Measurements from ENCODE around the gene WDR13.
"Not testable (repeated sequence)": the region's sequence is repeated elsewhere in the genome, so short reads cannot be mapped to it uniquely, and the experiment has no call there.

The WDR13 gene

DNA sequence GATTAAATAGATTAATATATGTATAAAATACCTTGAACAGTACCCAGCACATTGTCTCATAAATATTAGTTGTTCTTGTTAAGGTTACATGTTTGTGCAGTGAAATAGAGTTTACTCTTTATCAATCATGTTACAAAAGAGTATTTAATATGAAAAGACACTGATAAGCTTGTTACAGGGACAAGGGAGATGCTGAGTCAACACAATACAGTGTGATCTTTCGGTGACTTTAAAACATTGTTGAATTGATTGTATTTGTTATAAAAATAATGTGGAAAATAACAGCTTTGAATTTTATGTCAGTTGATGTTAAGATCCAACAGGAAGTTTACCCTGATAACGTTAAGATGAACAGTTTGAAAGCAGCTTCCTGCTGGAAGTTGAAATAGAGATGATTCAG lies 1.4 kb upstream of the WDR13 start:
- DNase-seq (ENCODE audit: low spot score) = no peak

DNA sequence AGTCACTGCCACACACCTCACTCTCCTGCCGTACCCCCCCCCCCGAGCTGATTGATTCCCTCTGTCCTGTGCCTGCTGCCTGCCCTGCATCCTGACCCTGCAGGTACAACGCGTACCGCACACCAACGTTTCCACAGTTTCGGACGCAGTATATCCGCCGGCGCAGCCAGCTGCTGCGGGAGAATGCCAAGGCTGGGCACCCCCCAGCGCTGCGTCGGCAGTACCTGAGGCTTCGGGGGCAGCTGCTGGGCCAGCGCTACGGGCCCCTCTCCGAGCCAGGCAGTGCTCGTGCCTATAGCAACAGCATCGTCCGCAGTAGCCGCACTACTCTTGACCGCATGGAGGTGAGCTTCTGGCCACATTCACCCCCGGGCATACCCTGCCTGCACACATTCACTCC lies 1.3 kb downstream of the WDR13 start:
- DNase-seq (ENCODE audit: low spot score) = no peak

DNA sequence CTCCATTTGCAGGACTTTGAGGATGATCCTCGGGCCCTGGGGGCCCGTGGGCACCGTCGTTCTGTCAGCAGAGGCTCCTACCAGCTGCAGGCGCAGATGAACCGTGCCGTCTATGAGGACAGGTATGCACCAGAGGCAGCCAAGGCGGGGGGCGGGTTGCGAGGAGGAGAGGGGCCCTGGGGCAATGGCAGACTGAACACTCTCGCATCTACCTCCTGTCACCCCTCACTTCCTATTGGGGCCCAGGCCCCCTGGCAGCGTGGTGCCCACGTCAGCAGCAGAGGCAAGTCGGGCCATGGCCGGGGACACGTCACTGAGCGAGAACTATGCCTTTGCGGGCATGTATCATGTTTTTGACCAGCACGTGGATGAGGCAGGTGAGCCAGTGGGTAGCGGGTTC lies 2.0 kb downstream of the WDR13 start:
- no peak for DNase-seq (ENCODE audit: low spot score)

DNA sequence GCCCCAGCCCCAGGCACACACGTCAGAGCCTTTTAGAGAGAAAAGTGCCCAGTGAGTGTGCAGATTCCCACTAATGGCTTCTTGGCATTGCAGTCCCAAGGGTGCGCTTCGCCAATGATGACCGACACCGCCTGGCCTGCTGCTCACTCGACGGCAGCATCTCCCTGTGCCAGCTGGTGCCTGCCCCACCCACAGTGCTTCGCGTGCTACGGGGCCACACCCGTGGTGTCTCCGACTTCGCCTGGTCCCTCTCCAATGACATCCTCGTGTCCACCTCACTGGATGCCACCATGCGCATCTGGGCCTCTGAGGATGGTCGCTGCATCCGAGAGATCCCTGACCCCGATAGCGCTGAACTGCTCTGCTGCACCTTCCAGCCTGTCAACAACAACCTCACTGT lies 2.9 kb downstream of the WDR13 start:
- no peak for DNase-seq (ENCODE audit: low spot score)

DNA sequence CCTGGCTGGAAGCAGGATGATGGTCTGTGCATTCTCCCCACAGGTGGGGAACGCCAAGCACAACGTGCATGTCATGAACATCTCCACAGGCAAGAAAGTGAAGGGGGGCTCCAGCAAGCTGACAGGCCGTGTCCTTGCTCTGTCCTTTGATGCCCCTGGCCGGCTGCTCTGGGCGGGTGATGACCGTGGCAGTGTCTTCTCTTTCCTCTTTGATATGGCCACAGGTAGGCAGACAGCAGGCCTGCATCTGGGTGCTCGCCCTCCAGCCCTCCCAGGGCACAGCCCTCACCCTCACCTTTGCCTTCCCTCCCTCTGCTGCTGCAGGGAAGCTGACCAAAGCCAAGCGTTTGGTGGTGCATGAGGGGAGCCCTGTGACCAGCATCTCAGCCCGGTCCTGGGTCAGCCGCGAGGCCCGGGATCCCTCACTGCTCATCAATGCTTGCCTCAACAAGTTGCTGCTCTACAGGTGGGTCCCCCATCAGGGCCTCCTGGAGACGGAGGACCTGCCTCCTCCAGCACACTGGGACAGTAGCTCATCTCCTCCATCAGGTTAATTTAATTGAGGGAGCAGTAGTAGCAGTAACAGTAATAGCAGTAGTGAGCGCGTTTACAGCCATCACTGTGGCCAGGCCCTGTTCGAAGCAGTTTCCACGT lies 4.6 kb downstream of the WDR13 start:
- DNase-seq (ENCODE audit: low spot score) = no peak

DNA sequence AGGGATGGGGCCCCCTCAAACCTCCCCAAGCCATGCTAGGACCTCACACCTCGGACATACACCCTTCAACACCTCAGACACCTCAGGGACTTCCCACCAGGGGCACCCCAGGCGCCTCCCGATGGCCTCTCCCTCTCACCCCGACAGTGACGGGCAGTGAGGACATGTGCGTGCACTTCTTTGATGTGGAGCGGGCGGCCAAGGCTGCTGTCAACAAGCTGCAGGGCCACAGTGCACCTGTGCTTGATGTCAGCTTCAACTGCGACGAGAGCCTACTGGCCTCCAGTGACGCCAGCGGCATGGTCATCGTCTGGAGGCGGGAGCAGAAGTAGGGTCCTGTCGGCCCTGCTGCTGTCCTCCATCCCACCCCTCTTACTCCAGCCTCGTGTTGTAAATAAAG lies 7.4 kb downstream of the WDR13 start:
- DNase-seq (ENCODE audit: low spot score) = no peak

DNA sequence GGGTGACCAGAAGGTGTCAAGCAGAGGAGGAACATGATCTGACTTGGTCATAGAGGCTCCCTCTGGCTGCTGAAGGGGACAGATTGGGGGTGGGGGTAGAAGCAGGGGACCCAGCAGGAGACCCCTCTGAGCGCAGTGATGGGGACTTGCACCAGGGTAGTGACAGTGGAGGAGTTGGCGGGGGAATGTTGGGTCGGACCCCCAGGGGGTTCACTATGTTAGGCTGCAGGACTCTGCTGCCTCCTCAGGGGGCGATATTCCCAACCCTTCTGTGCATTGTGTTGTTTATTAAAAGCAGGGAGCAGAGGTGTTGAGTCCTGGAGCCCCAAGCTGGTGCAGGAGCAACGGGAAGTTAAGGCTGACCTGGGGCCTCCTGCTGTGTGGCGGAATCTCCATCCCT lies 8.8 kb downstream of the WDR13 start:
- DNase-seq (ENCODE audit: low spot score) = no peak

DNA sequence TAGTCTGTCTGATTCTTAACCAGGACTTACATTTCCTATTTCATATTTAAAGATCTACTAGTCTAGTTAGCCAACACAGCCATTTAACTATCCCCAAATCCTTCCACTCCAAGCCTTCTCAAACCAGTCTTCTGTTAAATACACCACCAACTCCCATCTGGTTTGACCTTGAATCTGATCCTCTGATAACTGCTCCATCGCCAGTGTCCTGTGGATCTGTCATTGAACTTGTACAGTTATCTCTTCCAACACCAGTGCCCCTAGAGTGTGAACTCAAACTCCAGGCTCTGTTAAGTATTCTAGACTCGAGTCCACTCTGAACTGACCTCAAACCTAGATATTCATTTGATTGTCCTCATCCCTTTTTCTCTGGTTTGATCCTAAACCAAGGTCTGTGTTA lies 14.4 kb downstream of the WDR13 start:
- DNase-seq (ENCODE audit: low spot score) = no peak

DNA sequence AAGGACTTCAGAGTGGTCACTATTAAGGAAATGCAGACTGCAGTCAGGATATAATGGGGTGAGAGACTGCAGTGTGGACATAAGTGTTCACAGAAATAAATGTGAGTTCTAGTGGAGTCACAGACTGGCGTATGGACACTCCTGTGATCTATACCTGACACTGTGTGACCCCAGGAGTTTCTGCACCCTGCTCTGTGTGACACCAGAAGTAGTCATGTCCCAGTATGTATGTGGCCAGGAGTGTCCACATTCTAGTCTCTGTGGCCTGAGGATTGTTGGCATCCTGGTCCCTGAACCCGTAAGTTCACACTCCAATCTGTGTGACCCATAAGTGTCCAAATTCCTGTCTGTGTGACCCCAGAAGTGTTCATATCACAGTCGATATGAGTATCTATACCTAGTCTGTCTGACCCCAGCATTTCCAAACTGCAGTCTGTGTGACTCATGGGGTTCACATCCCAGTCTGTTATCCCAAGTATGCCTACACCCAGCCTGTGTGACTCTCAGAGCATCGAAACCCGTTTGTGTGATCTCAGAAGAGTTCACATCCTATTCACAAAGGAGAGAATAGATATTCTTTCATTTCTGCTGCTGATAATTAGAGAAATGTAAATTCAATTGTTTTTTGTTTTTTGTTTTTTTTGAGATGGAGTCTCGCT lies 16.3 kb downstream of the WDR13 start:
- no peak for DNase-seq (ENCODE audit: low spot score)

DNA sequence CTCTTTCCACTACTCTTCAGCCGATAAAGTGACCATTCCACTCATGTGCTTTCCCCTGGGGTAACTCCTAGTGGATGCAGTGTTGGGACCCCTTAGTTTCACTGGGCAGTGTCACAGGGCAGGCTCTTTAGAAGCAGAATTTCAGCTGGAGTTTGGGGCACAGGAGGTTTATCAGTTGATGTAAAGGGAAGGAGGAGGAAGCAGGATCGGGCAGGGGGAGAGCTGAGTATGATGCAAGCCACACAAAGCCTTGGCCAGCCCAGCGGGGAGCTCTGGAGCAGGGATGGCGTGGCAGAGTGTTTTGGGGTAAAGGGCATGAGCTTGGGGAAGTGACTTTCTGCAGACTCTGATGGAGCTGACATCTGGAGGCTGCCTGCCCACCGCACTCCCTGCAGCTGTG lies 19.3 kb downstream of the WDR13 start:
- DNase-seq (ENCODE audit: low spot score) = no peak

DNA sequence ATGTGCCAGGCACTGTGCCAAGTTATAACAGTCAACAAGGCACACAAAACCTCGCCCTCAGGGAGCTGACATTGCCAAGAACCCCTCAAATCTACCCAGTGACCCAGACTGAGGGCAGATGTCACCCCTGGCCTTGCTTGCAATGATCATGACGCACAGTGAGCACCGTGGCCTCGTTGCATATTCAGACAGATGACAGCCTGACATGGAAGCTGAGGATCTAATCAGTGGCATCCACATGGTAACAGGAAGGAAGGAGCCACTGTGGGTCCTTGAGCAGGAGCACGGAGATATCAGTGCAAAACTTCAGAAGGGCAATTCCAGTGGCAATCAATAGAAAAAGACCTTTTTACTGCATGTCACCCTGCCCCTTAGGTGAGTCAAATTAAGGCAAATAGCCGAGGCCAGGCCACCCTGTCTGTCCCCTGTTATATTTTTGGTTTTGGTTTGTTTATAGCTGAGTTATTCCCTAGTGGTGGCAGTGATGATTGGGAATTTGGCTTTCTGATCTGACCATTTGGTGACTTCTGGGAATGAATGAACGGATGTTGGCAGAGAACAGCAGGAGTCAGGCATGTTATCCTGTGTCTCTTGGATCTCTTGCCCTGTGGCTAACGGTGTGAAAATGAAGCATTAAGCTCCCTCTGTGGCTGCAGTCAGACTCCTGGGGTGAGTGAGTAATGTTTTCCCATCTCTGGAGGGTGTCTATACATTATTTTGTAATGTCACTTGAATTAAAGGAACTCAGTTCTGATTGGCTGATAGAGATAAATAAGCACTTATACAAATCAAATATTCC lies 20.4 kb downstream of the WDR13 start:
- no peak for DNase-seq (ENCODE audit: low spot score)

DNA sequence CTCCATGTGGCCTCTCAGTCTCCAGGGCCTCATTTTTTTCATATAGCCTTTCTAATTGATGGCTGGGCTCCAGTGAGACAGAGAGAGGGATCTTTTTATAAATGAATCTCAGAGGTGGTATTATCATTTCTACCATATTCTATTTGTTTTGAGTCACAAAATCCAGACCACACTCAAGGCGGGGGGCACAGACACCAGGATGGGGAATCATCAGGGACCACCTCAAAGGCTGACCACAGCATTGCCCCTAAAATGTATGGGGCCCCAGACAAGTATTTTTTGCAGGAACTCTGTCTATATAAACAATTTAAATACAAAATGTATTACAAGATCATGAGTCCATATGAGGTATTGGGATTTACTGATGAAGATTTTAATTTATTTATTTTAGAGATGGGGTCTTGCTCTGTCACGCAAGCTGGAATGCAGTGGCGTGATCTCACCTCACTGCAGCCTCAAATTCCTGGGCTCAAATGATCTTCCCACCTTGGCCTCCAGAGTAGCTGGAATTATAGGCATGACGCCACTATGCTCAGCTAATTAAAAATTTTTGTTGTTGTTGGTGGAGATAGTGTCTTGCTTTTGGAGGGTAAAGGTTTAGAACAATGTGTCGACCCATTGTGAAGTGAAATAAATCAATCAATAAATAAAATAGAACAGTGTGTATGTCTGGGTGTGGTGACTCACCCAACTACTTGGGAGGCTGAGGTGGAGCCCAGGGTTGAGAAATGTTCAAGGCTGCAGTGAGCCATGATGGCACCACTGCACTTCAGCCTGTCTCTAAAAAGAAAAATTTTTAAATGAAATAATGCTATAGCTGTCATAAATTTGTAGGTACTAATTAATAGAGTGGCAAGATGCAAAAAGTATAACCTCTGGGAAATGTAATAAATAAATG lies 29.4 kb downstream of the WDR13 start:
- no peak for DNase-seq (ENCODE audit: low spot score)

DNA sequence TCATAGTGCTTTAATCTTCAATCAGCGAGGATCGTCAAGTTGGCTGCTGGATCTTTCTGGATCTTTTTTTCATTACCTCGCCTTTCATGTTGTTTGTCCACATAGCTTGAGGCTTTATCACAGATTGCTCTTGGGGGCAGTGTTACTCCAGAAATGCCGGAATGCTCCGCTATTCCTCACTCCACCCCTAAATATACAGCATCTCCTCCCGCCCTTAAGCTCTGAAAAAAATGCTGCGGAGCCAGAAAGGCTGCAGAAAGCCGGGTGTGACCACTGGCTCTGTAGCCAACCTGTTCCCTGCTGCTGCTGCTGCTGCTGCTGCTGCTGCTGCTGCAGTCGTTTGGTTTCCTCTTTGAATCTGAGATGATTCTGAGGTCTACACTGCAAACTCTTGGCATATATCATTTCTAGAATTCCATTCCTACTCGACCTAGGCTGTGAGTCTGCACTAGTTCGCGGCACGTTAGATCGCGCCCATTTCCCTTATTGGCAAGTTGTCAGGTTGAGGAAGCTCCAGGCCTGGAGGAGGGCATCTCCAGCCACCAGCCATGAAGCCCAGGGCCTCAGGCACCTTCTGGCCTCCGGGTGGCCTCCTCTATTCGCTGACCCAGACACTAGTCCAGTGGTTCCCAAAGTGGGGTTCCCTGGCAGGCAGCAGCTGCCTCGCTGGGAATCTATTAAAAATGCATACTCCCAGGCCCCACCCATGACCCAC lies 34.2 kb downstream of the WDR13 start:
- peak; percentile 86 for DNase-seq (ENCODE audit: low spot score)

DNA sequence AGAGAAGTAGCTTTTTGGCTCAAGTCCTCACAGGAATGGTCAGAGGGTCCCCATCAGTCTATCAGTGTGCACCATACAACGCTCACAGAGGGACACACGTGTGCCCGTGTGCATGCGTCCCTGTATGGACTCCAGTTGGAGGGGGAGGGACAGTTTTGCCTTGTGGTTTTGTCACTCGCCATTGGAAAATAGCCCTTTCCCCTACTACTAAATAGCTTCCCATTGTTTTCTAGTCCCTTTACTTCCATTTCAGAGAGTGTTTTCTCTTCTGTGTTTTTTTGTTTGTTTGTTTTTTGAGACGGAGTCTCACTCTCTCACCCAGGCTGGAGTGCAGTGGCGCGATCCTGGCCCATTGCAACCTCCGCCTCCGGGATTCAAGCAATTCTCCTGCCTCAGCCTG lies 34.9 kb downstream of the WDR13 start:
- no peak for DNase-seq (ENCODE audit: low spot score)

DNA sequence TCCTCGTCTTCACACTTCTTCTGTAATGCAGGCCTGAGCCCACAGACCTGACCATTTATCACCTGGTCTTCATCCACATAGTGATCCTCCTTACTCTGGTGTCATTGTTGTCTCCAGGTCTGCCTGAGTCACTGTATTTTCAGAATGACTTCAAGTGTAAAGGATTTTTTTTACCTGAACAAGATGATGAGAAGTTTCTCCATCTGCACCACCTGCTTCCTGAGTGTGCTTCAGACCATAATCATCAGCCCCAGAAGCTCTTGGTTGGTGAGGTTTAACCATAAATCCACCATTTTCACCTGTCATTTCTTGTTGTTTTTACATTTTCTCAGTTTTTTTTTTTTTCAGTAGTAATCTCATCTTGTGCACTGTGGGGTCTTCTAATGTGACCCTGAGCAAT lies 39.0 kb downstream of the WDR13 start:
- no peak for DNase-seq (ENCODE audit: low spot score)

DNA sequence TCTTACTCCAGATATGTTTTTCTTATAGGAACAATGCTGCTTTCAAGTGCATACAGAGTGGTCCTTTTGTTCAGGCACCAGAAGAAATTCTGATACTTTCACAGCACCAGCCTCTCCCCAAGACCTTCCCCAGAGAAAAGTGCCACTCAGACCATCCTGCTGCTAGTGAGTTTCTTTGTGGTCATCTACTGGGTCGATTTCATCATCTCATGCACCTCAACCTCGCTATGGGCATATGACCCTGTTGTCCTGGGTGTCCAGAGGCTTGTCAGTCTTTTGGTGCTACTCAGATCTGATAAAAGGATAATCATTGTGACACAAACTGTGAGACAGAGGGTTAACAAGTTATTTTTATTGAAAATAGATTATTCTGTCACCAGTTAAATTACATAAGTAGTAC lies 39.5 kb downstream of the WDR13 start:
- no peak for DNase-seq (ENCODE audit: low spot score)

DNA sequence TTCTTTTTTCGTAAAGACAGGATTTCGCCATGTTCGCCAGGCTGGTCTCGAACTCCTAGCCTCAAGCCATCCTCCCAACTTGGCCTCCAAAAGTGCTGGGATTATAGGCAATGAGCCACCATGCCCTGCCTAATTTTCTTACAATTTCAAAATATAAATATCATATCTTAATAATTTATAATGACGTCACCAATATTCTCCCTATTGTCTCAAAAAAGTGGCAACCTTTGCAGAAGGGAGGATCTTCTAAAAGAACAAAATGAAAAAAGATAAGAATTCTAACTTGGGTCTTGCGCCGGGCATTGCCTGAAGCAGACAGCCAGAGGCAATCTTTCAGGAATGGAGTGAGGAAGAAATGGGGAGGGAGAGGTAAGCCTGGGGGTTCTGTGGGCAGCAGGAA lies 48.4 kb downstream of the WDR13 start:
- no peak for DNase-seq (ENCODE audit: low spot score)

DNA sequence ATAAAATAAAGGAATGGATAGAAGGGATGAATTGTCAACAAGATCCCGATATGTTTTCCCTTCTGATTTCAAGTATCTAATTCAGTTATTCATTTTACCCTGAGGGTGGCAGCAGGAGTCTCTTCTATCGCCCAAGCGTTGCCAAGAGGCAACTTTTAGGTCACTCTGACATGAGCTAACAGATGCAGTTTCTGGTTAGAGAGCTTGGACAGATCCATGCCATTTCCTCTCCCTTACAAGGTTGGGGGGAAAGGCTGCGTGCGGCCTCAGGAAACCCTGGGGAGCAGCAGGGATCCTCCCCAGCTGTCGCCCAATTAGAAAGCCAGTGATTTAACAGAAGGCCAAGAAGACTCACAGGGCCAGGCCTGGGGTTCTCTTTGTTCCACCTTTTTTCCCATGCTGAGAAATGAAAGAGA lies 51.1 kb downstream of the WDR13 start:
- peak; percentile 72 for DNase-seq (ENCODE audit: low spot score)

DNA sequence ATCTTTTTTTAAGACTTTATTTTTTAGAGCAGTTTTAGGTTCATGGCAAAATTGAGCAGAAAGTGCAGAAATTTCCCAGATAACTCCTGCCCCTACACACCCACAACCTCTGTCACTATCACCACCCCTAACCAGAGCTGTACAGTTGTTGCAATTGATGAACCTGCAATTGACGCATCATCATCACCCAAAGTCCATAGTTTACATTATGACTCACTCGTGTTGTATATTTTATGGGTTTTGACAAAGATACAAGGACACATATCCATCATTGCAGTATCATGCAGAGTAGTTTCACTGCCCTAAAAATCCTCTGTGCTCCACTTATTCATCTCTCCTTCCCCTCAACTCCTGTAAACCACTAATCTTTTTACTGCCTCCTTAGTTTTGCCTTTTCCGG lies 51.8 kb downstream of the WDR13 start:
- DNase-seq (ENCODE audit: low spot score) = no peak

DNA sequence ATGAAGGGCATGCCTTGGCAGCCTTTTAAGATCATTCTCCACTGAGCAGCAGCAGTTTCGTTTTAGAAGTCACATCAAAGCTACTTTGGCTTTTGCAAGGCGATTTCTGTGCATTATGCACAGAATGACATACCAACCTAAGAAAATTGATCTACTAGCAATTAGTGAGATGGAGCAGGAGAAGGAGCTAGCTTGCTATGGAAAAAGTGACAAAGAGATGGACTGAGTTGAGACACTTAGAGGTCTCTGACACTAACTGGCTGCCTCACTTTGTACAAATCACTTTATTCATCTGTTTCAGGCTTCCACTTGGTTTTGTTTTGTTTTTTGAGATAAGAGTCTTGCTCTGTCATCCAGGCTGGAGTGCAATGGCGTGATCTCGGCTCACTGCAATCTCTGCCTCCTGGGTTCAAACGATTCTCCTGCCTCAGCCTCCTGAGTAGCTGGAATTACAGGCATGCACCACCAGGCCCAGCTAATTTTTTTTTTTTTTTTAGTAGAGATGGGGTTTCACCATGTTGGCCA lies 54.8 kb downstream of the WDR13 start:
- not testable (repeated sequence) for DNase-seq (ENCODE audit: low spot score)

DNA sequence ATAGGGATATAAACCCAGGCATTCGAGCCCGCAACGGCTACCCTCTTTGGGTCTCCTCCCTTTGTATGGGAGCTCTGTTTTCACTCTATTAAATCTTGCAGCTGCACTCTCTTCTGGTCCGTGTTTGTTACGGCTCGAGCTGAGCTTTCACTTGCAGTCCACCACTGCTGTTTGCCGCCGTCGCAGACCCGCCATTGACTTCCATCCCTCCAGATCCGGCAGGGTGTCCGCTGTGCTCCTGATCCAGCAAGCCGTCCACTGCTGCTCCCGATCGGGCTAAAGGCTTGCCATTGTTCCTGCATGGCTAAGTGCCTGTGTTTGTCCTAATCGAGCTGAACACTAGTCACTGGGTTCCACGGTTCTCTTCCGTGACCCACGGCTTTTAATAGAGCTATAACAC lies 57.5 kb downstream of the WDR13 start:
- not testable (repeated sequence) for DNase-seq (ENCODE audit: low spot score)

Measured in globus pallidus (tissue), 1 donor.